OCI-LY1 (cell line): ENCODE measurements around the gene MICAL2.

Experiments used
- H2AFZ ChIP-seq: fragments of 200-600 bp; sonication (generic), shearing (Covaris generic); 2 replicates; pipeline ENCODE4 v1.6.0; 2014; ENCODE audit warnings: antibody characterized with exemption, mild to moderate bottlenecking, low read length
- H3F3A ChIP-seq: fragments of 200-600 bp; sonication (generic), shearing (Covaris generic); 2 replicates; pipeline ENCODE4 v1.6.0; 2014; ENCODE audit warnings: mild to moderate bottlenecking, antibody characterized with exemption, low read length, moderate library complexity; ENCODE audit not compliant: insufficient read depth
- H3K27ac ChIP-seq: fragments of 200-600 bp; sonication (generic); 2 replicates; pipeline ENCODE4 v1.5.1; 2014; ENCODE audit warnings: low read length, mixed run types, mild to moderate bottlenecking, low read depth; ENCODE audit not compliant: poor library complexity, severe bottlenecking
- H3K27me3 ChIP-seq: fragments of 200-600 bp; sonication (generic); 2 replicates; pipeline ENCODE4 v1.6.0; 2014; ENCODE audit warnings: antibody characterized with exemption, mild to moderate bottlenecking, low read length, moderate library complexity; ENCODE audit not compliant: insufficient read depth
- H3K36me3 ChIP-seq: fragments of 200-600 bp; sonication (generic); 2 replicates; pipeline ENCODE4 v1.6.1; 2014; ENCODE audit warnings: mild to moderate bottlenecking, antibody characterized with exemption, low read length, moderate library complexity, mixed read lengths; ENCODE audit not compliant: insufficient read depth
- H3K4me1 ChIP-seq: fragments of 200-600 bp; sonication (generic); 2 replicates; pipeline ENCODE4 v1.5.1; 2014; ENCODE audit warnings: mild to moderate bottlenecking, low read length, moderate library complexity; ENCODE audit not compliant: insufficient read depth, severe bottlenecking
- H3K4me2 ChIP-seq: fragments of 200-600 bp; sonication (generic), shearing (Covaris generic); 2 replicates; pipeline ENCODE4 v1.6.1; 2014; ENCODE audit warnings: low read length
- H3K4me3 ChIP-seq: fragments of 200-600 bp; sonication (generic); 2 replicates; pipeline ENCODE4 v1.5.1; 2014; ENCODE audit warnings: low read length, low read depth, mild to moderate bottlenecking, mixed read lengths; ENCODE audit not compliant: poor library complexity, severe bottlenecking
- H3K79me2 ChIP-seq: fragments of 200-600 bp; shearing (Covaris generic); 2 replicates; pipeline ENCODE4 v1.6.1; 2016; ENCODE audit warnings: mixed run types, low read length, mixed read lengths; ENCODE audit not compliant: insufficient read depth
- H3K9ac ChIP-seq: fragments of 200-600 bp; sonication (generic), shearing (Covaris generic); 2 replicates; pipeline ENCODE4 v1.6.1; 2014; ENCODE audit warnings: mild to moderate bottlenecking, low read length, mixed read lengths
- H3K9me2 ChIP-seq: fragments of 200-600 bp; sonication (generic), shearing (Covaris generic); 2 replicates; pipeline ENCODE4 v1.6.1; 2014; ENCODE audit warnings: low read depth, mild to moderate bottlenecking, low read length, mixed read lengths
- H3K9me3 ChIP-seq: fragments of 200-600 bp; shearing (Covaris generic); 2 replicates; pipeline ENCODE4 v1.6.1; 2014; ENCODE audit warnings: low read length, mixed read lengths
- H4K20me1 ChIP-seq: fragments of 200-600 bp; sonication (generic), shearing (Covaris generic); 2 replicates; pipeline ENCODE4 v1.6.0; 2016; ENCODE audit warnings: mild to moderate bottlenecking, low read length; ENCODE audit not compliant: insufficient read depth
- CTCF ChIP-seq: fragments of 200-600 bp; sonication (generic), shearing (Covaris generic); IDR thresholded peaks from 2 replicates; pipeline ENCODE4 v1.5.1; 2017; ENCODE audit warnings: mild to moderate bottlenecking, antibody characterized with exemption, low read length, moderate library complexity, mixed read lengths
- EZH2 ChIP-seq: fragments of 200-600 bp; sonication (generic), shearing (Covaris generic); IDR thresholded peaks from 2 replicates; pipeline ENCODE4 v1.8.0; 2017; ENCODE audit warnings: borderline replicate concordance, mixed run types, mild to moderate bottlenecking, antibody characterized with exemption, low read length, moderate library complexity, mixed read lengths

MICAL2 gene

GRCh38 chr11:12124306-12124705, 13.9 kb downstream of the MICAL2 start:
- H3K79me2 ChIP-seq = no peaks in the 10 kb centered on the region

GRCh38 chr11:12125609-12126149, 15.3 kb downstream of the MICAL2 start:
- no peaks in the 10 kb centered on the region for H3K4me1 ChIP-seq
- no peak for TF ChIP-seq EZH2
- no peak for TF ChIP-seq CTCF
- H2AFZ ChIP-seq = no peak overlapping the region
- no peaks in the 10 kb centered on the region for H3K36me3 ChIP-seq
- no peaks in the 10 kb centered on the region for H4K20me1 ChIP-seq
- H3K27ac ChIP-seq = no peak overlapping the region
- no peaks in the 10 kb centered on the region for H3K27me3 ChIP-seq
- no peak overlapping the region for H3K9ac ChIP-seq
- H3K79me2 ChIP-seq = no peaks in the 10 kb centered on the region
- H3K4me2 ChIP-seq = no peak overlapping the region
- no peaks in the 10 kb centered on the region for H3K9me2 ChIP-seq
- H3F3A ChIP-seq = no peaks in the 10 kb centered on the region
- no peaks in the 10 kb centered on the region for H3K9me3 ChIP-seq
- H3K4me3 ChIP-seq = no peak overlapping the region

More at GRCh38 chr11:12124306-12124705, 13.9 kb downstream of the MICAL2 start:
- no peak overlapping the region for H3K4me2 ChIP-seq
- no peaks in the 10 kb centered on the region for H3K9me2 ChIP-seq
- no peak overlapping the region for H3K27ac ChIP-seq
- H3K27me3 ChIP-seq = no peaks in the 10 kb centered on the region
- no peaks in the 10 kb centered on the region for H3F3A ChIP-seq
- H4K20me1 ChIP-seq = no peaks in the 10 kb centered on the region
- H2AFZ ChIP-seq = no peak overlapping the region
- H3K9me3 ChIP-seq = no peaks in the 10 kb centered on the region
- H3K36me3 ChIP-seq = no peaks in the 10 kb centered on the region
- no peak overlapping the region for H3K4me3 ChIP-seq
- no peak overlapping the region for H3K9ac ChIP-seq
- no peaks in the 10 kb centered on the region for H3K4me1 ChIP-seq
- no peak for TF ChIP-seq EZH2
- TF ChIP-seq CTCF = no peak

GRCh38 chr11:12126344-12127019, 16.1 kb downstream of the MICAL2 start:
- no peak overlapping the region for H2AFZ ChIP-seq
- H3K36me3 ChIP-seq = no peaks in the 10 kb centered on the region
- H4K20me1 ChIP-seq = no peaks in the 10 kb centered on the region
- TF ChIP-seq CTCF = no peak
- no peak overlapping the region for H3K4me3 ChIP-seq
- no peak overlapping the region for H3K27ac ChIP-seq
- no peaks in the 10 kb centered on the region for H3K4me1 ChIP-seq
- H3K27me3 ChIP-seq = no peaks in the 10 kb centered on the region
- H3F3A ChIP-seq = no peaks in the 10 kb centered on the region
- no peaks in the 10 kb centered on the region for H3K79me2 ChIP-seq
- H3K9me3 ChIP-seq = no peaks in the 10 kb centered on the region
- H3K9me2 ChIP-seq = no peaks in the 10 kb centered on the region
- no peak overlapping the region for H3K4me2 ChIP-seq
- no peak overlapping the region for H3K9ac ChIP-seq
